Ovary (tissue), 9 donors: ENCODE measurements around the gene GALNT8. TPM values are rescaled to one million over a fixed set of nuclear protein-coding genes. Genes with fewer than 3 reads are reported as not detected.

Experiments
- DNase-seq, 5 donors: peaks; one replicate each; pipeline ENCODE4 v3.0.0-alpha.2; 2019 to 2020
- H3K27ac ChIP-seq, 2 donors: fragments of 200-600 bp; one replicate each; pipeline versions ENCODE4 v1.5.1 to v1.8.0; 2019 to 2022
- H3K27me3 ChIP-seq: fragments of 200-600 bp; one replicate; pipeline ENCODE4 v1.8.0; 2022
- H3K36me3 ChIP-seq: fragments of 200-600 bp; sonication (generic); one replicate; pipeline ENCODE4 v1.5.1; 2019
- H3K4me1 ChIP-seq: one replicate; pipeline ENCODE4 v1.8.1; 2013; ENCODE audit warnings: mild to moderate bottlenecking, moderate library complexity; ENCODE audit not compliant: insufficient read depth
- H3K4me3 ChIP-seq: fragments of 200-600 bp; sonication (generic); one replicate; pipeline ENCODE4 v1.5.1; 2017
- H3K9me3 ChIP-seq, 2 donors: fragments of 200-600 bp in 1 of 2; sonication (generic) in 1 of 2; one replicate each; pipeline versions ENCODE4 v1.5.1 to v1.8.1; 2013 to 2019; ENCODE audit warnings: mild to moderate bottlenecking in 1 of 2, moderate library complexity in 1 of 2
- CTCF ChIP-seq, 3 donors: fragments of 450-650 bp in 2 of 3; fragments of 200-600 bp in 1 of 3; IDR thresholded peaks; one replicate each; pipeline versions ENCODE4 v1.5.1 to v1.8.0; 2016 to 2022; ENCODE audit warnings: antibody characterized with exemption in 3 of 3, mild to moderate bottlenecking in 1 of 3
- EP300 ChIP-seq: sonication (generic); formaldehyde crosslinking; IDR thresholded peaks from one replicate; pipeline ENCODE4 v1.6.1; 2017; ENCODE audit warnings: antibody characterized with exemption
- POLR2A ChIP-seq: fragments of 450-650 bp; IDR thresholded peaks from one replicate; pipeline ENCODE4 v1.6.1; 2017; ENCODE audit warnings: antibody characterized with exemption, mild to moderate bottlenecking, moderate library complexity
- WGBS, 3 donors: extraction: QIAGEN DNeasy Blood & Tissue Kit in 1 of 3; methylation state at CpG; one replicate each; pipeline versions ENCODE4 v1.1.5 to v1.1.7; 2013 to 2017; 5-methylcytosine and 5-hydroxymethylcytosine counted together
- intact Hi-C, 4 donors: fragments of 100-400 bp; cut with DNase I; formaldehyde crosslinking; loops; one replicate each; pipeline versions ENCODE4 v1.11.0 to v1.15.1; 2022 to 2023
- polyA plus RNA-seq, 2 donors: library from polyadenylated mRNA; stranded (reverse); fragments of 200-250 nt in 1 of 2; fragments of 350-450 nt in 1 of 2; fragmentation: Illumina TruSeq in 1 of 2; extraction: RNeasy Lipid Tissue Mini Kit (QIAGEN cat#74804) in 1 of 2; gene quantifications; one replicate each; pipeline ENCODE4 v1.2.3, GENCODE V29; 2013 to 2014
- total RNA-seq, 7 donors: library from RNA; depleted of rRNA in 2 of 7; stranded (reverse); fragments of >200 nt in 2 of 7; fragmentation: NEBNext Ultra II Directional in 3 of 7; extraction: Animal tissue kit (Norgen Biotek cat#: 25700) in 3 of 7; gene quantifications; one replicate each; pipeline versions ENCODE4 v1.1.0 to v1.2.4, GENCODE V29; 2016 to 2023
- donor health status: DM: no; HTN: no; CAD: no; lungs with moderate emphysema.
- donor health status: DM: no; HTN: no; CAD: no.
- donor health status: Bipolar disorder and iron deficiency.
- donor health status: DM: yes; HTN: yes; CAD: no.
- donor health status: DM: no; HTN: no; CAD: no.
- donor health status: DM: yes; HTN: yes; CAD: no.

GALNT8 gene
- total and polyA plus RNA-seq, 9 donors: 0.67 to 5.6 (median 1.3) TPM

DNA sequence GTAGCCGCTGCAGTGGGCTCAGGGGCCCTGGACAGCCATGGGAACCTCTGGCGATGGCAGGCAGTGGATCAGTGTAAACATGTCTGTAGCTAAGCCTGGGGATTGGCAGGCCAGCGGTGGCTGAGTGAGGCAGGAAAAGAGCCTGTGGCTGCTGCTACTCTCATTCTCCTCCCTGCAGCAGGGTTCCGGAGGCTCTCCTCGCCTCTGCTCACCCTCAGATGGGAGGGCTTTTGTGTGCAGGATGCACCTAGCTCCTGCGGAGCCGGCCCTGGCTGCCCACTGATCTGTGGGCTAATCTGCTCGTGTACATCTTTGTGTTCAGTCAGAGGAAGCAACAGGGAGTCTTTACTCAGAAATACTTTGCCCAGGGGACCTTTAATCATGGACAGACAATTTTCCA, 59.5 kb downstream of the GALNT8 start:
- H3K4me3 ChIP-seq: no peak overlapping the region
- H3K4me1 ChIP-seq: peaks cover 7% of the 10 kb centered on the region
- no peak for TF ChIP-seq EP300
- TF ChIP-seq POLR2A: no peak
- TF ChIP-seq CTCF (IDR thresholded peaks at IDR 0.05): no peak
- H3K27me3 ChIP-seq: no peaks in the 10 kb centered on the region
- 71 to 80% (median 76%) methylated on average over 8 of the region's 8 CpGs for WGBS, 3 donors
- no peaks in the 10 kb centered on the region for H3K9me3 ChIP-seq
- H3K27ac ChIP-seq: no peak overlapping the region
- H3K36me3 ChIP-seq: no peaks in the 10 kb centered on the region
- DNase-seq: no peak
- intact Hi-C loops: no loop called here

GRCh38 chr12:4780641-4781611, 60.7 kb downstream of the GALNT8 start:
- H3K9me3 ChIP-seq: no peaks in the 10 kb centered on the region
- H3K27me3 ChIP-seq: no peaks in the 10 kb centered on the region
- no peaks in the 10 kb centered on the region for H3K36me3 ChIP-seq
- no peak overlapping the region for H3K27ac ChIP-seq
- H3K4me3 ChIP-seq: no peak overlapping the region
- DNase-seq: no peak
- peaks cover 7% of the 10 kb centered on the region for H3K4me1 ChIP-seq
- intact Hi-C loops: no loop called here
- no peak for TF ChIP-seq POLR2A
- TF ChIP-seq CTCF (IDR thresholded peaks at IDR 0.05): no peak
- no peak for TF ChIP-seq EP300
- WGBS, 3 donors: 29 to 32% (median 30%) methylated on average over 9 of the region's 9 CpGs

DNA sequence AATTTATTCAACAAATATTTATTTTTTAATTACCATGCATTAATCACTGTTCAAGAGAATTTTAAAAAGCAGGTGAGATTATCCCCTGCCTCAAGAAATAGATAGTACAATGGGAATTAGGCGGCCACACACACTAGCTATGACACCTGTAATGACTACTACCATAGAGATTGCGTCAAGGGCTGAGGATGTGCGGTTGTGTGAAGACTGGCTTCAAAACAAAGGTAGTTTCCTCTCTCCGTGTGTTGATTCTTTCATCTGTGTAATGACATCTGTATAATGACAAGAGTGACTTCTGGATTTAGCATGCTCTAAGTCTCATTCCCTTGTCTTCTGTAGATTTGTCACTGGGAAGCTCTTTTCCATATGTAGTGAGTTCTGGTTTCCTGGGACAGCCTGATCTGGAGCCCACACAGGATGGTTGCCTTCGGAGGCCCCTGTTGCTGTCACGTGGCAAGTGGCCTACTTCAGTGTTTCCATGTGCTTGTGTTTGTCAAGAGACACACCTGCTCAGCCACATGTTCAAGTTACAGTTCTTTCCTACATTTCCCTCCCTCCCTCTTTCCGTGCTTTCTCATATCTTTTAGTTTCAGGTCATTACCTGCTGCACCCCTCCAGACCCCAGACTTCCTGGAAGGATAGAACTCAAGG, 64.3 kb downstream of the GALNT8 start:
- H3K9me3 ChIP-seq: no peaks in the 10 kb centered on the region
- no peaks in the 10 kb centered on the region for H3K27me3 ChIP-seq
- peaks cover 7% of the 10 kb centered on the region for H3K4me1 ChIP-seq
- DNase-seq: no peak
- no peak overlapping the region for H3K4me3 ChIP-seq
- no peaks in the 10 kb centered on the region for H3K36me3 ChIP-seq
- WGBS, 3 donors: 82 to 90% (median 84%) methylated on average over 7 of the region's 7 CpGs
- TF ChIP-seq EP300 (no peak), POLR2A (no peak), CTCF (IDR thresholded peaks at IDR 0.05) (no peak)
- H3K27ac ChIP-seq: no peak overlapping the region
- intact Hi-C loops: no loop called here

- no peak overlapping the region for H3K27ac ChIP-seq
- no peaks in the 10 kb centered on the region for H3K27me3 ChIP-seq
- no peak overlapping the region for H3K4me3 ChIP-seq
- TF ChIP-seq EP300: no peak
- TF ChIP-seq CTCF (IDR thresholded peaks at IDR 0.05): no peak
- TF ChIP-seq POLR2A: no peak
- H3K36me3 ChIP-seq: no peaks in the 10 kb centered on the region
- H3K4me1 ChIP-seq: no peaks in the 10 kb centered on the region
- intact Hi-C loops: no loop called here
- 83 to 86% (median 83%) methylated on average over 5 of the region's 5 CpGs for WGBS, 3 donors
- no peak for DNase-seq
- no peaks in the 10 kb centered on the region for H3K9me3 ChIP-seq
Measured at GRCh38 chr12:4786795-4787194, 66.6 kb downstream of the GALNT8 start.
